C4-2B (cell line): ENCODE results near the gene TEX2.

Experiments used
- ZFX ChIP-seq: fragments of 450-650 bp; IDR thresholded peaks from 2 replicates; pipeline ENCODE4 v1.6.1; 2017
- TF ChIP-seq, protein P1 (sequence below): fragments of 450-650 bp; conservative IDR thresholded peaks from 2 replicates; pipeline ENCODE4 v1.5.1; 2017; ENCODE audit warnings: mild to moderate bottlenecking

DNA sequence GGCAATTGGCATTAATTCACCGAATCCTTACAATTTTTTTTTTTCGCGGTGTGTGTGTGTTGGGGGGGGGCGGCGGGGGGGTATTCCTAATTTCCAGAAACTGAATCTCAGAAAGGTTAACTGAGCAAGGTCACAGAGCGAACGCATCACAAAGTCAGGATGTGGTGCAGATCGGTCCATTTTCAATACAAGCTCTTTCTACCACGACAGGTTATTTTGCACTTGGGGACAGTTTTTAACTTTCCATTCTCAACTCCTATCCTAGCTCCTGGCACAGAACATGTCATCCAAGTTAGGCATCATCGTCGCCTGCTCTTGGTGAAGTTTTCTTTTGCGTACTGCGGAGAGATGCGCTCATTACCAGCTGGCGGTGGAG, 117.7 kb downstream of the TEX2 start:
- TF ChIP-seq, protein P1, sequence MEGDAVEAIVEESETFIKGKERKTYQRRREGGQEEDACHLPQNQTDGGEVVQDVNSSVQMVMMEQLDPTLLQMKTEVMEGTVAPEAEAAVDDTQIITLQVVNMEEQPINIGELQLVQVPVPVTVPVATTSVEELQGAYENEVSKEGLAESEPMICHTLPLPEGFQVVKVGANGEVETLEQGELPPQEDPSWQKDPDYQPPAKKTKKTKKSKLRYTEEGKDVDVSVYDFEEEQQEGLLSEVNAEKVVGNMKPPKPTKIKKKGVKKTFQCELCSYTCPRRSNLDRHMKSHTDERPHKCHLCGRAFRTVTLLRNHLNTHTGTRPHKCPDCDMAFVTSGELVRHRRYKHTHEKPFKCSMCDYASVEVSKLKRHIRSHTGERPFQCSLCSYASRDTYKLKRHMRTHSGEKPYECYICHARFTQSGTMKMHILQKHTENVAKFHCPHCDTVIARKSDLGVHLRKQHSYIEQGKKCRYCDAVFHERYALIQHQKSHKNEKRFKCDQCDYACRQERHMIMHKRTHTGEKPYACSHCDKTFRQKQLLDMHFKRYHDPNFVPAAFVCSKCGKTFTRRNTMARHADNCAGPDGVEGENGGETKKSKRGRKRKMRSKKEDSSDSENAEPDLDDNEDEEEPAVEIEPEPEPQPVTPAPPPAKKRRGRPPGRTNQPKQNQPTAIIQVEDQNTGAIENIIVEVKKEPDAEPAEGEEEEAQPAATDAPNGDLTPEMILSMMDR: no peak
- no peak for TF ChIP-seq ZFX
